ENCODE data around the gene NCKAP5.
A peak's percentile ranks its signal among the peaks of the same experiment; 100 is the strongest.

NCKAP5 gene

GRCh38 chr2:133062931-133063665 lies 505.2 kb downstream of the NCKAP5 start:
- no peak for DNase-seq

- no peak for DNase-seq
Observed at GRCh38 chr2:133061874-133062593, 506.2 kb downstream of the NCKAP5 start.

- no peak for DNase-seq
Observed at GRCh38 chr2:133054297-133054696, 514.0 kb downstream of the NCKAP5 start.

GRCh38 chr2:133053541-133053940 lies 514.7 kb downstream of the NCKAP5 start:
- no peak for DNase-seq

- no peak for DNase-seq
Observed at GRCh38 chr2:133045787-133046186, 522.5 kb downstream of the NCKAP5 start.

GRCh38 chr2:133044556-133044955 lies 523.7 kb downstream of the NCKAP5 start:
- no peak for DNase-seq

GRCh38 chr2:133040170-133040569 lies 528.1 kb downstream of the NCKAP5 start:
- no peak for DNase-seq

GRCh38 chr2:133039531-133039930 lies 528.7 kb downstream of the NCKAP5 start:
- no peak for DNase-seq

GRCh38 chr2:133026536-133027177 lies 541.6 kb downstream of the NCKAP5 start:
- DNase-seq, result no peak

- DNase-seq, result no peak
Observed at GRCh38 chr2:133025004-133025403, 543.3 kb downstream of the NCKAP5 start.

- DNase-seq, result no peak
Observed at GRCh38 chr2:133012847-133013734, 555.2 kb downstream of the NCKAP5 start.

GRCh38 chr2:133004623-133005022 lies 563.6 kb downstream of the NCKAP5 start:
- DNase-seq, result no peak

- DNase-seq, result no peak
Observed at GRCh38 chr2:132999421-132999820, 568.8 kb downstream of the NCKAP5 start.

GRCh38 chr2:132998221-132998620 lies 570.0 kb downstream of the NCKAP5 start:
- DNase-seq, result no peak

- DNase-seq, result peak; percentile 5
Observed at GRCh38 chr2:132991471-132992045, 576.7 kb downstream of the NCKAP5 start.

- no peak for DNase-seq
Observed at GRCh38 chr2:132984731-132985130, 583.5 kb downstream of the NCKAP5 start.

GRCh38 chr2:132980304-132980703 lies 588.0 kb downstream of the NCKAP5 start:
- DNase-seq, result no peak

- no peak for DNase-seq
Observed at GRCh38 chr2:132979339-132980093, 588.7 kb downstream of the NCKAP5 start.

GRCh38 chr2:132978840-132979239 lies 589.4 kb downstream of the NCKAP5 start:
- no peak for DNase-seq

GRCh38 chr2:132977812-132978529 lies 590.3 kb downstream of the NCKAP5 start:
- DNase-seq, result no peak
